Measurements from ENCODE around the gene ICAM3. TPM values are rescaled to one million over a fixed set of nuclear protein-coding genes. Genes with fewer than 3 reads are reported as not detected.
A peak's percentile ranks its signal among the peaks of the same experiment; 100 is the strongest.

Gene ICAM3
- total RNA-seq, 1 experiment from 2014 or later, result 28.3 TPM

GRCh38 chr19:10294368-10294697, 45.1 kb downstream of the ICAM3 start:
- Histone ChIP-seq H2BK12ac (ENCODE audit: insufficient read length, low read depth, low read length) (no peak overlapping the region), H3K27ac (ENCODE audit: insufficient read length, low read depth, low read length) (no peak overlapping the region), H3K79me2 (ENCODE audit: insufficient read depth, low read length) (no peaks in the 10 kb centered on the region), H3K23me2 (ENCODE audit: insufficient read length, low read depth, low read length, poor library complexity, severe bottlenecking) (peaks cover 33% of the 10 kb centered on the region), H4K5ac (ENCODE audit: insufficient read length, low read depth, low read length) (no peak overlapping the region), H4K8ac (replicated peaks; ENCODE audit: insufficient read length, low read depth, low read length) (no peak overlapping the region), H3K56ac (ENCODE audit: insufficient read length, low read depth, low read length) (no peak overlapping the region), H3K4ac (ENCODE audit: low read depth, low read length) (no peak overlapping the region), H3K9ac (ENCODE audit: extremely low read depth, insufficient read length, low read length) (no peak overlapping the region), H3K4me1 (ENCODE audit: insufficient read depth, low read length) (no peaks in the 10 kb centered on the region; the same call in 1 of the 2 replicates), H3K27me3 (ENCODE audit: insufficient read depth, low read length) (peaks cover 58% of the 10 kb centered on the region), H3K4me2 (ENCODE audit: insufficient read depth, insufficient read length, low read length) (peak overlapping the region; percentile 3), H2BK15ac (ENCODE audit: low read depth, low read length) (no peak overlapping the region), H2BK20ac (ENCODE audit: low read depth, low read length, poor library complexity, severe bottlenecking) (no peak overlapping the region), H2AK5ac (ENCODE audit: insufficient read length, low read length) (no peak overlapping the region), H3K14ac (ENCODE audit: insufficient read depth, low read length) (no peak overlapping the region; the same call in 1 of the 2 replicates), H4K20me1 (ENCODE audit: control insufficient read depth, insufficient read depth, insufficient read length) (no peaks in the 10 kb centered on the region), H4K91ac (ENCODE audit: insufficient read length, low read depth, low read length) (no peak overlapping the region), H3T11ph (ENCODE audit: low read length) (no peak overlapping the region), H3K23ac (ENCODE audit: insufficient read length, low read depth, low read length) (no peak overlapping the region), H2BK5ac (ENCODE audit: insufficient read length, low read length) (no peak overlapping the region), H2BK120ac (ENCODE audit: low read depth, low read length, poor library complexity, severe bottlenecking) (no peak overlapping the region), H2AFZ (ENCODE audit: low read length) (no peak overlapping the region), H3K9me3 (ENCODE audit: control insufficient read depth, low read depth, low read length) (no peaks in the 10 kb centered on the region), H3K18ac (ENCODE audit: insufficient read length, low read depth, low read length) (no peak overlapping the region), H3K79me1 (ENCODE audit: insufficient read depth, low read depth, low read length, poor library complexity, severe bottlenecking) (no peaks in the 10 kb centered on the region)
- H3K9me3 Mint-ChIP-seq, result peaks cover 0 to 2% of the 10 kb centered on the region in 2 experiments; a peak in 2 of 5 replicates
- peak; percentile 59 for TF ChIP-seq CTCF (conservative IDR thresholded peaks at IDR 0.05)
- peak overlapping the region in 1 of 2 experiments; percentile 59; a peak in 2 of 5 replicates for H3K4me3 Mint-ChIP-seq
- WGBS (ENCODE audit: extremely low coverage, insufficient read length, low lambda C conversion rate), result no CpG with 5 or more reads among the region's 25 CpGs
- DNase-seq, result peak; percentile 74
- no peaks in the 10 kb centered on the region; a peak in 3 of 7 replicates for H3K36me3 Mint-ChIP-seq (ENCODE audit: insufficient read depth in 1 of 3, low read depth in 3 of 3)
- H3K27me3 Mint-ChIP-seq (ENCODE audit: low read depth), result peaks cover 96% of the 10 kb centered on the region
- H3K4me1 Mint-ChIP-seq, result peaks cover 12 to 37% of the 10 kb centered on the region in 2 experiments
- no peak overlapping the region for H3K27ac Mint-ChIP-seq

Measured in H9 (cell line).